ENCODE measurements around the gene GIMAP1. TPM values are rescaled to one million over a fixed set of nuclear protein-coding genes. Genes with fewer than 3 reads are reported as not detected.

GIMAP1 gene
- total and polyA plus RNA-seq, 5 donors from 2014 or later, result 17.1 to 90.0 (median 64.1) TPM

DNA sequence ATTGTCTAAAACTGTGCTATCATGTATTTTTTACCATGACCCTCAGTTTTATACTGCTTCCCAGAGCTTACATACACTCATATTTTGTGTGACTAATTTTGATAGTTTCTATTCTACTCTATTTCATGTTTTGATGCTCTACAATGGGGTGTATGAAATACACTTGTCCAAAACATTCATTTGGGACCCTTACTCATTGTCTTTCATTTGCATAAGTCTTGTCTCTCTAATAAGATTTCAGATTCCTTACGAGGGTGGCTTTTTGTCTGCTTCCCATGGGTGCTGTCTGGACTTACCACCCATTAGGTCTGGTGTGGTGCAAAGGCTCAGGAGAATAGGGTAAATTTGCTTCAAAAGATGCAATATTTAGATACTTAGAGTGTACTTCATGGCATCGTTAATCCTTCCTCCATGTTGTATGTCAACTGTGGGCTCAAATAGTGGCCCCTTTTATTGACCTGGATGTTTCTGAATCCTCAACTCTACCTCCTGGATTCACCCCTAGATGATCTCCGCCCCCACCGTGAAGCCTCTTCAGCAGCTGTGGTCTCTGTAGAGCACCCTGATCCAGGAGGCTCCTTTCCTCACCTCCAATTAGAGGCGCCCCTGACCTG is 17.2 kb downstream of the GIMAP1 start:
- H3K4me3 ChIP-seq (ENCODE audit: low read depth, low read length), result peak overlapping the region; percentile 16
- H3K36me3 Mint-ChIP-seq, result peaks cover 14% of the 10 kb centered on the region
- ATAC-seq (ENCODE audit: low read depth in 2 of 2) (no peak), DNase-seq (no peak)
- peaks cover 46% of the 10 kb centered on the region for H3K4me1 ChIP-seq (ENCODE audit: control insufficient read depth, insufficient read depth, low read length, poor library complexity, severe bottlenecking)
- peaks cover 0 to 6% (median 0%) of the 10 kb centered on the region in 7 donors for H3K9me3 Mint-ChIP-seq
- H3K27me3 Mint-ChIP-seq, result no peaks in the 10 kb centered on the region
- H3K36me3 ChIP-seq (ENCODE audit: control insufficient read depth, insufficient read depth, low read length), result no peaks in the 10 kb centered on the region
- no peaks in the 10 kb centered on the region for H3K27me3 ChIP-seq (ENCODE audit: control insufficient read depth, insufficient read depth, low read length)
- H3K9me3 ChIP-seq (ENCODE audit: control insufficient read depth in 2 of 2, low read length in 2 of 2), result peaks cover 2 to 3% of the 10 kb centered on the region in 2 experiments
- H3K4me1 Mint-ChIP-seq, result peaks cover 29 to 69% (median 63%) of the 10 kb centered on the region in 4 donors
- H3K4me3 Mint-ChIP-seq, result peak overlapping the region; percentile 16 to 69 (median 41)
- peak overlapping the region; percentile 85 to 97 (median 91) for H3K27ac Mint-ChIP-seq
- peak overlapping the region; percentile 31 for H3K27ac ChIP-seq (ENCODE audit: insufficient read depth, low read length, poor library complexity, severe bottlenecking)

DNA sequence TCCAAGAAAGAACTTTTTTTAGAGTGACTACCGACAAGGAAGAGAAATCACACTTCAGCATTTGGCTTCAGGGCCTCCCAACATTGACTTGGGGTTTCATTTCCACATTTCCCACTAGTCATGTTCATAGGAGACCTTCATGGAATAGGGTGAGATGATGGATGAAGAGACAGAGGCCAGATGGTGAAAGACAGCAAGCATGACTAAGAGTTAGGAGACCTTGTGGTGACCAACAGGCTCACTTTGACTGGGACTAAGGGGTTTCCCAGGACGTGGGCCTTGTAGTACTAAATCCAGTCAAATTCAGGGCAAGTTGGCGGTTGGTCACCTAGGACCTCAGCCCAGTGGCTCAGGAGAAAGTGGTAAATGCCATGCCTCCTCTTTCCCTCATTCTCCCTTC is 17.8 kb downstream of the GIMAP1 start:
- H3K27me3 Mint-ChIP-seq, result no peaks in the 10 kb centered on the region
- peak overlapping the region; percentile 29 for H3K27ac ChIP-seq (ENCODE audit: insufficient read depth, low read length, poor library complexity, severe bottlenecking)
- H3K27me3 ChIP-seq (ENCODE audit: control insufficient read depth, insufficient read depth, low read length), result no peaks in the 10 kb centered on the region
- peak overlapping the region; percentile 16 to 98 (median 96) for H3K4me3 Mint-ChIP-seq
- peaks cover 51% of the 10 kb centered on the region for H3K4me1 ChIP-seq (ENCODE audit: control insufficient read depth, insufficient read depth, low read length, poor library complexity, severe bottlenecking)
- peaks cover 26 to 69% (median 65%) of the 10 kb centered on the region in 4 donors for H3K4me1 Mint-ChIP-seq
- peak overlapping the region; percentile 85 to 97 (median 91) for H3K27ac Mint-ChIP-seq
- no peak for DNase-seq
- peaks cover 15% of the 10 kb centered on the region for H3K36me3 Mint-ChIP-seq
- H3K36me3 ChIP-seq (ENCODE audit: control insufficient read depth, insufficient read depth, low read length), result no peaks in the 10 kb centered on the region
- H3K9me3 Mint-ChIP-seq, result peaks cover 0 to 4% (median 0%) of the 10 kb centered on the region in 7 donors
- H3K4me3 ChIP-seq (ENCODE audit: low read depth, low read length), result peak overlapping the region; percentile 99
- no peaks in the 10 kb centered on the region for H3K9me3 ChIP-seq (ENCODE audit: control insufficient read depth in 2 of 2, low read length in 2 of 2)
- ATAC-seq (ENCODE audit: low read depth in 2 of 2), result no peak

DNA sequence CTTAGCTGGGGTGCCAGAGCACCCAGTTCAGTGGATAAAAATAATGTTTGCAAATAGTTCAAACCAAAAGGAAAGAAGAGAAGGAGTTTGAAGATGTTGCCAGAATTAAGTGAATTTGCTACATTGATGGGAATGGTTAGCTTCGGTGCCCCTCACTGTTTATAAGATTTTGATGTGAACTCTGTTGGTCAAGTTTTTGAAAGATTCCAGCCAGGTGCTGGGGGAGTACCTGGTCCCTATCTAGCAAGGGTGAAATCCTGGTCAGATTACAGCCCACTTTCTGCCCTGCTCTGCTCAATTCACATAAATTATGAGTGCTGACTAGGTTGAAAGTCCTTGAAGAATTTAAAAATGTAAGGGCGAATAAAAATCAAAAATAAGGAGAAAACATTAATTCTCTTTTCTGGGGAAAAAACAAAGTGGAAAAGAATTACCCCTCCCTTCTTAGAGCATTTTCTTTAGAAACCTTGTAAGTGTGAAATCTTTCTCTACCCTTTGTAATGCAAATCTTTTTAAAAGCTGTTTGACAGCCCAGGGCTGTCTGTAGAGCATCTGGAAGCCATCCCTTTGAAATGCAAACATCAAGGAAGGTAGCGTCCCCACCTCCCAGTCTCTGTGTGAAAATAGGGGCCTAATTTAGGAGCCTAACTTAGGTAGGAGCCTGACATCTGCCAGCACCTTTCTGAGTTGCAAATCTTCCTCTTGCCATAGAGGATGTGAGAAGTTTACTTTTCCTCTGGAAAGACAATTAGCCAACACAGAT is 19.4 kb downstream of the GIMAP1 start:
- H3K4me3 Mint-ChIP-seq, result peak overlapping the region; percentile 95 to 99 (median 98)
- H3K27me3 ChIP-seq (ENCODE audit: control insufficient read depth, insufficient read depth, low read length), result no peaks in the 10 kb centered on the region
- no peaks in the 10 kb centered on the region for H3K27me3 Mint-ChIP-seq
- no peaks in the 10 kb centered on the region for H3K9me3 ChIP-seq (ENCODE audit: control insufficient read depth in 2 of 2, low read length in 2 of 2)
- H3K27ac ChIP-seq (ENCODE audit: insufficient read depth, low read length, poor library complexity, severe bottlenecking), result peak overlapping the region; percentile 71
- H3K36me3 Mint-ChIP-seq, result peaks cover 29% of the 10 kb centered on the region
- ATAC-seq (ENCODE audit: low read depth in 2 of 2) (no peak), DNase-seq (no peak)
- no peaks in the 10 kb centered on the region for H3K9me3 Mint-ChIP-seq
- H3K4me1 Mint-ChIP-seq, result peaks cover 21 to 74% (median 66%) of the 10 kb centered on the region in 4 donors
- peak overlapping the region; percentile 99 for H3K4me3 ChIP-seq (ENCODE audit: low read depth, low read length)
- H3K36me3 ChIP-seq (ENCODE audit: control insufficient read depth, insufficient read depth, low read length), result peaks cover 11% of the 10 kb centered on the region
- peak overlapping the region; percentile 86 to 98 (median 91) for H3K27ac Mint-ChIP-seq
- H3K4me1 ChIP-seq (ENCODE audit: control insufficient read depth, insufficient read depth, low read length, poor library complexity, severe bottlenecking), result peaks cover 66% of the 10 kb centered on the region

DNA sequence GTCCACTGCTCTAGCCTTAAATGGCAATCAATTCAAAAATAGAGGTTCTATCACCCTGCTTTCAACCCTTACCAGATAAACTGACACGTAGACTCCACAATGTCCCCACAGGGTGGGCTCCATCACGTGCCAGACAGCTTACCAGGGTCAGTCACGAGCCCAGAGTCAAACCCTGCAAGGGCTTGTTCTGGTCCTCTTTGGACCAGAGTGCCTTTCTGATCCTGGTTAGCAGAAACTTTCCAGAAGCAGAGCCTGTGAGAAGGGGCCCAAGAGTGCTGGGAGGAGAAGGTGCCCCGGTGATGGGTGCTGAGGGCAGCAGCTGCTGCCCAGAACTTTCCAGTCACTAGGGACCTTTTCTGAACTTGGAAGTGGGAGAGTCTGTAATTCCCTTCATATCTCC is 20.5 kb downstream of the GIMAP1 start:
- Histone ChIP-seq H3K4me3 (ENCODE audit: low read depth, low read length) (peak overlapping the region; percentile 99), H3K27ac (ENCODE audit: insufficient read depth, low read length, poor library complexity, severe bottlenecking) (peak overlapping the region; percentile 71), H3K27me3 (ENCODE audit: control insufficient read depth, insufficient read depth, low read length) (no peaks in the 10 kb centered on the region), H3K4me1 (ENCODE audit: control insufficient read depth, insufficient read depth, low read length, poor library complexity, severe bottlenecking) (peaks cover 75% of the 10 kb centered on the region), H3K9me3 (ENCODE audit: control insufficient read depth in 2 of 2, low read length in 2 of 2) (no peaks in the 10 kb centered on the region), H3K36me3 (ENCODE audit: control insufficient read depth, insufficient read depth, low read length) (peaks cover 22% of the 10 kb centered on the region)
- Mint-ChIP-seq H3K4me1 (peaks cover 25 to 77% (median 70%) of the 10 kb centered on the region in 4 donors), H3K27me3 (no peaks in the 10 kb centered on the region), H3K27ac (peak overlapping the region; percentile 86 to 98 (median 91)), H3K9me3 (no peaks in the 10 kb centered on the region), H3K4me3 (peak overlapping the region; percentile 95 to 99 (median 98)), H3K36me3 (peaks cover 40% of the 10 kb centered on the region)
- ATAC-seq (ENCODE audit: low read depth in 2 of 2) (peak; percentile 1 to 7), DNase-seq (no peak)

DNA sequence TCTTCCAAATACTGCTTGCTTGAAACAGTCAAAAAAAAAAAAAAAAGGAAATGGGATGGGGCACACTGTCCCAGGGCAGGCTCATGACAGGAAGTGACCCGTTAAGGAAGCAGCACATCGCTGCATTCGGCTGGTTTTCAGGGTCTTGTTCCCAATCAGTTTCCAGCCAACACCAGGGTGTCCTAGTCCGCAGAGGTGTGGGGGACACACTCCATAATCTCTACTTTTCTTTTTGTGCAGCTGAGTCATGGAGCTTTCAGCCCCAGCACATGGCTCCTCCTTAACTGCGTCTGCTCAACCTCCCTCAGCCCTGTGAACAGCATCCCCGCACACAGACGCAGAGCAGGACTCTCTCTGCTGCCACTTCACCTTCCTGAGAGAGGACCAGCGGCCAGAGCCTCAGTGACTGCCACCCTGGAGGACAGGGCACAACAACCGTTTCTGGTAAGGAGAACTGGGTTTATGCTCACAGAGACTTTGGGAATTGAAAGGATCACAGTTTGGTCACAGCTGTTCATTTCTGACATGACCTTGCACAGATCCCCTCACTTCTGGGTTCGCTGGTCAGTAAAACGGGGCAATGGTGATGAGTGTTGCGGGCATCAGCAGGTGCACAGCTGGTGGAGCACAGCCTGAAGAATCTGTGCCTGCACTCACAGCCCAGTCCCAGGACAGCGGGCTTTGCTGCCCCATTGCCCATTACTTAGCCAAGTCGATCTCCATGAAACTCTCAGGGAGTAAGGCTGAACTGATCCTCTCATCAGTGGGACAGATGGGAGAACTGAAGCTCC is 21.0 kb downstream of the GIMAP1 start, which contains the start of gene GIMAP5:
TSS of gene GIMAP5 (plus strand) at position 154 of the 791 bp plus-strand sequence. CDS start 3,467 bp downstream, outside the sequence.
- peak in 2 of 3 donors; percentile 49 to 72 for DNase-seq
- H3K9me3 ChIP-seq (ENCODE audit: control insufficient read depth in 2 of 2, low read length in 2 of 2), result no peaks in the 10 kb centered on the region
- no peaks in the 10 kb centered on the region for H3K27me3 ChIP-seq (ENCODE audit: control insufficient read depth, insufficient read depth, low read length)
- Mint-ChIP-seq H3K4me1 (peaks cover 25 to 79% (median 69%) of the 10 kb centered on the region in 4 donors), H3K36me3 (peaks cover 46% of the 10 kb centered on the region), H3K9me3 (no peaks in the 10 kb centered on the region), H3K27me3 (no peaks in the 10 kb centered on the region), H3K27ac (peak within 1 kb of the TSS; percentile 86 to 98 (median 91)), H3K4me3 (peak within 1 kb of the TSS; percentile 95 to 99 (median 98))
- peak; percentile 74 to 76 for ATAC-seq (ENCODE audit: low read depth in 2 of 2)
- peak within 1 kb of the TSS; percentile 99 for H3K4me3 ChIP-seq (ENCODE audit: low read depth, low read length)
- H3K36me3 ChIP-seq (ENCODE audit: control insufficient read depth, insufficient read depth, low read length), result peaks cover 28% of the 10 kb centered on the region
- H3K4me1 ChIP-seq (ENCODE audit: control insufficient read depth, insufficient read depth, low read length, poor library complexity, severe bottlenecking), result peaks cover 75% of the 10 kb centered on the region
- peak within 1 kb of the TSS; percentile 71 for H3K27ac ChIP-seq (ENCODE audit: insufficient read depth, low read length, poor library complexity, severe bottlenecking)

DNA sequence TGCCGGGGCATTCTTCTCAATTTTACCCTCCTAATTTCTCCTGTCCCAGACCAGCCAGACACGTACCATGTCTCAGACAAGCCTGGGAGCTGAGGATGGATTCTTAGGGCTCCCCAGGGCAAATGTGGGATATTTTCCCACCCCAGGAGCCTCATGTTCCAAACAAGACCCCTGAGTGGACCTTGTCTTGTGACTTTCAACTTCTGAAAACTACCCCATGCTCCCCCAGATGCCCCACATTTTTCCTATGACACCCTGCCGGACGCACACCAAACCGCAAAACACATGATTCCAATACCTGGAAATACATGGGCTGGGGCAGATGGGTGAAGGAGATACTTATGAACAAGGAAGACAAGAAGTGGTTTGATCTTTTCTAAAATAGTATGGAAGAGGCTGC is 21.7 kb downstream of the GIMAP1 start:
- peak overlapping the region; percentile 99 for H3K4me3 ChIP-seq (ENCODE audit: low read depth, low read length)
- no peak for ATAC-seq (ENCODE audit: low read depth in 2 of 2)
- DNase-seq, result peak in 1 of 3 donors; percentile 51

DNA sequence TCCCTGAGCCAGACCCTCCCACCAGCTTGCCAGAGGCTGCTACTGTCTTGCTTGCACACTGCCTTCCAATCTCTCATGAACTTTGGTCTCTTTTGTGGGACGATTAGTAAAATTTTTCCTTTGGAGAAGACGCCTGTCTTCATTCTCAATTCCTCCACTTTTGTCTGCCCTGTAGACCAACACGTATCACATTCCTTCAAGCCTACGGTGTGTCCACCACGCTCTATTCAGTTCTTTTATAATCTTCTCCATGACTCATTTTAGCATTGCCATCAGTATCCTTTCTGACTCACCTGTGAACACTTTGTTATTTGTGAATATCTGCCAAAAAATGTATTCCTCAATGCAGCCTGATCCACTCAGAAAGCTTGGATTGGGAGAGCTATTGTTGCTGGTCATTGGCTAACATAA is 22.2 kb downstream of the GIMAP1 start:
- Mint-ChIP-seq H3K4me3 (peak overlapping the region; percentile 95 to 99 (median 98)), H3K27ac (peak overlapping the region; percentile 86 to 98 (median 91)), H3K4me1 (peaks cover 25 to 80% (median 69%) of the 10 kb centered on the region in 4 donors), H3K36me3 (peaks cover 57% of the 10 kb centered on the region), H3K9me3 (no peaks in the 10 kb centered on the region), H3K27me3 (no peaks in the 10 kb centered on the region)
- no peaks in the 10 kb centered on the region for H3K9me3 ChIP-seq (ENCODE audit: control insufficient read depth in 2 of 2, low read length in 2 of 2)
- H3K36me3 ChIP-seq (ENCODE audit: control insufficient read depth, insufficient read depth, low read length), result peaks cover 39% of the 10 kb centered on the region
- H3K4me3 ChIP-seq (ENCODE audit: low read depth, low read length), result peak overlapping the region; percentile 99
- H3K27ac ChIP-seq (ENCODE audit: insufficient read depth, low read length, poor library complexity, severe bottlenecking), result peak overlapping the region; percentile 71
- DNase-seq (no peak), ATAC-seq (ENCODE audit: low read depth in 2 of 2) (peak; percentile 37 to 44)
- no peaks in the 10 kb centered on the region for H3K27me3 ChIP-seq (ENCODE audit: control insufficient read depth, insufficient read depth, low read length)
- peaks cover 75% of the 10 kb centered on the region for H3K4me1 ChIP-seq (ENCODE audit: control insufficient read depth, insufficient read depth, low read length, poor library complexity, severe bottlenecking)

More for the DNA sequence above, 21.7 kb downstream of the GIMAP1 start:
- Mint-ChIP-seq H3K27me3 (no peaks in the 10 kb centered on the region), H3K27ac (peak overlapping the region; percentile 86 to 98 (median 91)), H3K4me3 (peak overlapping the region; percentile 95 to 99 (median 98)), H3K9me3 (no peaks in the 10 kb centered on the region), H3K36me3 (peaks cover 52% of the 10 kb centered on the region), H3K4me1 (peaks cover 25 to 80% (median 69%) of the 10 kb centered on the region in 4 donors)
- Histone ChIP-seq H3K36me3 (ENCODE audit: control insufficient read depth, insufficient read depth, low read length) (peaks cover 34% of the 10 kb centered on the region), H3K9me3 (ENCODE audit: control insufficient read depth in 2 of 2, low read length in 2 of 2) (no peaks in the 10 kb centered on the region), H3K4me1 (ENCODE audit: control insufficient read depth, insufficient read depth, low read length, poor library complexity, severe bottlenecking) (peaks cover 75% of the 10 kb centered on the region), H3K27me3 (ENCODE audit: control insufficient read depth, insufficient read depth, low read length) (no peaks in the 10 kb centered on the region), H3K27ac (ENCODE audit: insufficient read depth, low read length, poor library complexity, severe bottlenecking) (peak overlapping the region; percentile 71)

Measured in CD4-positive, CD25-positive, alpha-beta regulatory T cell (primary cell).